ENCODE measurements around the gene MGLL. TPM values are rescaled to one million over a fixed set of nuclear protein-coding genes. Genes with fewer than 3 reads are reported as not detected.
"Not testable (repeated sequence)": the region's sequence is repeated elsewhere in the genome, so short reads cannot be mapped to it uniquely, and the experiment has no call there.

Gene MGLL
- total RNA-seq, 1 donor from 2014 or later, result 135 TPM

DNA sequence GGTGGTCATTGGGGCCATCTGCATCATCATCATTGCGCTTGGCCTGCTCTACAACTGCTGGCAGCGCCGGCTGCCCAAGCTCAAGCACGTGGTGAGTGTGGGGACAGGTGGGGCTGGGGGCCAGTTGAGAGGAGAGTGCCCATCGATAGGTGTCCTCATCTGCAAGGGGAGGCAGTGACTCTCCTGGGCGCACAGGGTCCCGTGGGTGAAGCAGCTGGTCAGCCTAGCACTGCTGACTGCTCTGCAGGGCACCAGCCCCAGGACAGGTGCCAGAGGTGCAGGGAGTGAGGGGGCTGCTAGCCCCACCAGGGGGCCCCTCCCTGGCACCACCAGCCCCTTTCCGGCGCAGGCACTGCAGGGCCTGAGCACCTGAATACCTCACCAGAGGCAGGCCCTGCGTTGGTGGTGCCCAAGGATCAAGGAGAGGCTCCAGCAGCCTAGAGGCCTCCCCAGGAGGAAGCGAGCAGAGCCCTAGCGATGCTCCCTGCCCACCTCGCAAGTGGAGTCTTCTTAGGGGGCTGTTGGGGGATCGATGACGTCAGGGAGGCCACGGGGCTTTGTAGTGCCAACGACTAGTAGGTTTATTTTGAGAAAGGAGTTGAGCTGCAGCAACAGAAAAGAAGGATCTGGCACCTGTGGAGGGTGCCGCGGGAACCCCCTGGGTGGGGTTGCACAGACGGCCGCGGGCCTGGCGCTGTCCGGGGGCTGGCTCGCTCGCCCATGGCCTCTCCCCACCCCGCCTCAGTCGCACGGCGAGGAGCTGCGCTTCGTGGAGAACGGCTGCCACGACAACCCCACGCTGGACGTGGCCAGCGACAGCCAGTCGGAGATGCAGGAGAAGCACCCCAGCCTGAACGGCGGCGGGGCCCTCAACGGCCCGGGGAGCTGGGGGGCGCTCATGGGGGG lies 150.5 kb downstream of the MGLL start:
- ATAC-seq, result peak; percentile 8

- ATAC-seq, result no peak
Observed at GRCh38 chr3:127670761-127671522, 151.4 kb downstream of the MGLL start.

GRCh38 chr3:127670229-127670559 lies 152.1 kb downstream of the MGLL start:
- ATAC-seq, result no peak

- no peak for ATAC-seq
Observed at GRCh38 chr3:127669541-127670228, 152.6 kb downstream of the MGLL start.

DNA sequence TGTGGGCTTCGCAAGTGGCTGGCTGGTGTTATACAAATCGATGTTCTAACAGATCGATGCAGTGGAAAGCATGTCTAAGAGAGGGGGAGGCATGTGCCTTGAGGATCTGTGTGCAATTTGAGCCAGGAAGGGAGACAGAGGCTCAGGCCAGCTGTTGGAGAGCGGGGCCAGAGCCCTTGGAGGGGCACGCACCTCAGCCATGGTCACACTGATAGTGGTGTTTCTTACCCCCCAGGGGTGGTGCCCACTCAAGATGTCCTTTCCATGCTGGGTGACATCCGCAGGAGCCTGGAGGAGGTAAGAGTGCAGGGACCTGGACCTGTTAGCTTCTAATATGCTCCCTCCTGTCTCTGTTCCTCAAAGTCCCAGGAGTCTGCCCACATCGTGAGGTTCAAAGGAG lies 153.4 kb downstream of the MGLL start:
- no peak for ATAC-seq

DNA sequence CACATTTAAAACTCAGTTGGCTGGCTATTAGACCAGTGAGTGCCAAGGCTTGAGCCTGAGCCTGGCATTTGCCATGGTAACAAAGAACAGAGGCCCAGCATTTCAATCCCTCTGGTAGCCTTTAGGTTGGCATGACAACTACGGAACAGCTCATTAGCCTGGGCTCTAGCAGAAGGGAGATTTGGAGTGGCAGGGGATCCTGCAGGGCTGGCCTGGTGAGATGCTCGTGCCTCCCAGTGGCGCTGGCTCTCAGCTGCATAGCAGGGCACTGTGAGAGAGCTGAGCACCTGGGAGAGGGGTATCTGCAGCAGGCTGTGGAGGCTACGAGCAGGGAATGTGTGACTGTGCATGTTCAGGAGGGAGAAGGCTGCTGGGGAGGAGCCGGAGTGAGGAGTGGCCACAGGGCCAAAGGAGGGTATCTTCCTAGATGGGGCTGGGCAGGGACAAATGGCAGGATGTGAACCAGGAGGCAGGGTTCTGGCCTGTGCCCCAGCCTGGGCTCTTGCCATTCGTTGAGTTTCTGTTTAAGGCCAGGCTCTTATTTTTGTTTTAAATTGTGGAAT lies 155.1 kb downstream of the MGLL start:
- ATAC-seq, result no peak

DNA sequence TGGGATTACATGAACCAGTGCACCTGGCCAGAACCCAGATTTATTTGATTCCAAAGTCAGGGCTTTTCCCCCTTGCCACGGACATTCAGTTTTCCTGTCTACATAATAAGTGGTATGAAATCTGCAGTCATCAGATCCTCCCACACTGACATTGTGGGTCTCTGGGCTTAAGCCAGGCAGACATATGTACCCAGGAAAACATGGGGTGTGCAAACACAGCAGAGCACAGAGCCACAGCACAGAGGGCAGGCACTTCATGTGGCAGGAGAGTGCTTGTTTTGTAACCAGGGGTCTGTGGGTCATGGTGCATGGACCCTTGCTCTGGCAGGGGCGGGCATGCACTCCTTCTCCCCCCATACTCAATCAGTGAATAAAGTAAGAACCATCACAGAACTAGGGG lies 155.6 kb downstream of the MGLL start:
- no peak for ATAC-seq

DNA sequence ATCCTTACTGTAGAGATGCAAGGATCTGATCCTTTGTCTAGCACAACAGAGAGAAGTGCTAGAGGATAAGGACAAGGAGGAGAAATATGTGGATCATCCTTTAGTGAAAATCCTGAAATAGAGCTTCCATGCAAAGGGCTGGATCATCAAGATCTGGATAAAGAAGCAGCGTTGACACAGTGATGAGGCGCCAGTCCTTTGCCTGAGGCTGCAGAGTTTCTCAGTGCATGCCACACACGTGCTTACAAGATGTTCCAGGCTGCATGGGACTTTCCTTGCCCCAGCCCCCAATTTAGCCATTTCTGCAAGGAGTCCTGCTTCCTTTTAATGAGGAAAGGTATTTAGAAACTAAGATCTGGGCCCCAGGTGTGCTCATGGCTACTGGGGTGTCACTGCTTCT lies 156.7 kb downstream of the MGLL start:
- ATAC-seq, result no peak

- ATAC-seq, result no peak
Observed at GRCh38 chr3:127665165-127665564, 157.2 kb downstream of the MGLL start.

DNA sequence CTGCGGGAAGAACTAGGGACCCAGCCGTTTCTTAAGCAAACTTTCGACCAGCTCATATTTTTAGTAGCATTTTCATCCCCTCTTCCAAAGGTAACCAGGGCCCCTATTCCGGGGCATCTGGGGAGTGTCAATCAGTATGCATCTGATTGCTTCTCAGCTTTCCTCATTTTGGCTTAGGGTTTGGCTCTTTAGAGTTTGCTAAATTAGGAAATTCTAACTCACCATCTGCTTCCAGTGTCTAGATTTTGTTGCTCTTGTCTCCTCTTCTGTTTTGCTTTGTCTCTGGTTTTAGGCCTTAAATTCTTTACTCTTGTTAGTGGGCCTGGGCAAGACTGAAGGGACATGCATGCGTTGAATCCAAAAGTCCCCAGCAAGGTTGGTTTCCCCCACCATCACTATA lies 159.2 kb downstream of the MGLL start:
- no peak for ATAC-seq

GRCh38 chr3:127662001-127662469 lies 160.3 kb downstream of the MGLL start:
- ATAC-seq, result no peak

GRCh38 chr3:127661600-127661999 lies 160.7 kb downstream of the MGLL start:
- ATAC-seq, result no peak

DNA sequence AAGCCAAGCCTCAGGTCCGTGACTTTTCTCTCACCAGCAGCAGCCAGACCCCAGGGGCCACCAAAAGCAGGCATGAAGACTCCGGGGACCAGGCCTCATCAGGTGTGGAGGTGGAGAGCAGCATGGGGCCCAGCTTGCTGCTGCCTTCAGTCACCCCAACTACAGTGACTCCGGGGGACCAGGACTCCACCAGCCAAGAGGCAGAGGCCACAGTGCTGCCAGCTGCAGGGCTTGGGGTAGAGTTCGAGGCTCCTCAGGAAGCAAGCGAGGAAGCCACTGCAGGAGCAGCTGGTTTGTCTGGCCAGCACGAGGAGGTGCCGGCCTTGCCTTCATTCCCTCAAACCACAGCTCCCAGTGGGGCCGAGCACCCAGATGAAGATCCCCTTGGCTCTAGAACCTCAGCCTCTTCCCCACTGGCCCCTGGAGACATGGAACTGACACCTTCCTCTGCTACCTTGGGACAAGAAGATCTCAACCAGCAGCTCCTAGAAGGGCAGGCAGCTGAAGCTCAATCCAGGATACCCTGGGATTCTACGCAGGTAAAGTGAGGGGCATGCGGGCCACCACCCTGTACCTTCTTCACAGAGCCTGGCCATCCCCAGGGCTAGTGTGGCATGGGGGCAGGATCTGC lies 161.6 kb downstream of the MGLL start:
- no peak for ATAC-seq

GRCh38 chr3:127658234-127658633 lies 164.1 kb downstream of the MGLL start:
- no peak for ATAC-seq

DNA sequence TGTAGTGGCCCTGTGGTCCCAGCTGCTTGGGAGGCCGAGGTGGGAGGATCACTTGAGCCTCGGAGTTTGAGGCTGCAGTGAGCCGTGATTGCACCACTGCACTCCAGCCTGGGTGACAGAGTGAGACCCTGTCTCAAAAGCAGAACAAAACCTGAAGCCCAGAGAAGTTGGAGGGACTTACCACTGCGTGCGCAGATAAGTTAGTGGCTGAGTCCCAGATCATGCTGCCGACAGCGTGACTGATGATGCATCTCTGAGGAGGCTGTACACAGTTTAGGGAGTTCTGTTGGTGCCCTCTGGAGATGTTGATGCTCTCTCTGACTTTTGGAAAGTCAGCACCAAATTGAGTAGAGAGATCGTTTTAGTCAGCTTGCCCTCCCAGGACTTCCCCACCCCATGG lies 165.4 kb downstream of the MGLL start:
- ATAC-seq, result no peak

GRCh38 chr3:127655641-127656040 lies 166.7 kb downstream of the MGLL start:
- ATAC-seq, result no peak

DNA sequence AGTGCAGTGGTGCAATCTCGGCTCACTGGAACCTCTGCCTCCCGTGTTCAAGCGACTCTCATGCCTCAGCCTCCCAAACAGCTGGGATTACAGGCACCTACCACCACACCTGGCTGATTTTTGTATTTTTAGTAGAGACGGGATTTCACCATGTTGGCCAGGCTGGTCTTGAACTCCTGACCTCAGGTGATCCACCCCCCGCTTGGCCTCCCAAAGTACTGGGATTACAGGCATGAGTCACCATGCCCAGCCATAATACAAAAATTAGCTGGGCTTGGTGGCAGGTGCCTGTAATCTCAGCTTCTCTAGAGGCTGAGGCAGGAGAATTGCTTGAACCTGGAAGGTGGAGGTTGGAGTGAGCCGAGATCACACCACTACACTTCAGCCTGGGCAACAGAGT lies 167.3 kb downstream of the MGLL start:
- ATAC-seq, result not testable (repeated sequence)

GRCh38 chr3:127654374-127654773 lies 167.9 kb downstream of the MGLL start:
- no peak for ATAC-seq

DNA sequence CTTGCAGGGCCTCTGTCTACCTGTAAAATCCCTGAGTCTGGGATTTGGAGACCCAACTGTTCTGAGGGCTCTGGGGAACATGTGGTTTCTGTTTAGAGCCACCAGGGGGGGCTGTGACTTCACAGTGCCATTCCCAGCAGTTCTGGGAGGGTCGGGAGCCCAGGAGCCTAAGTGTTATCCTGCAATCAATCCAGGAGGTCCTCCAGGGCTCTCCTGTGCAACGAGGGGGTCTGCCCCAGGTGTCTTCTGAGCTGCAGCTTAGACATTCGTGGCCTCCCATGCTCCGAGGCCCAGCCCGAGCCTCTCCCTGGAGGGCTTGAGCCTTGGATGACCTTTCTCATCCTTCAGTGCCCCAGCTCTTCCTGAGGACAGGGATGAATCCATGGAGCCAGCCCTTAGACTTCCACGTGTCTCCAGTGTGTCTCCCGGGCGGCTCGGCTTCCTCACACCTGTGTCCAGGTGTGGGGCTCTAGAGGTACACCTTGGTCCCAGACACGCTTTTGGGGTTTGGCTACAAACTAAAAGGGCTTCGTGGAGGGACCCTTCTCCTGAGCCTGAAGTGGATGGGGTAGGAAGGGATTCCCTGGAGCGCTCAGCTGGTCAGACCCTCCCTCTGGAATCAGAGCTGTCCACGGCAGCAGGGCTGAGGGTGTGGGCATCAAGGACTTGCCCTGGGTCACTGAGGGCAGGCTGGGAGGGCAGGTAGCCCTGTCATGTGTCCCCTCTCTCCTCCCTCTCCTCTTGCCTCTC lies 169.9 kb downstream of the MGLL start:
- ATAC-seq, result peak; percentile 68

DNA sequence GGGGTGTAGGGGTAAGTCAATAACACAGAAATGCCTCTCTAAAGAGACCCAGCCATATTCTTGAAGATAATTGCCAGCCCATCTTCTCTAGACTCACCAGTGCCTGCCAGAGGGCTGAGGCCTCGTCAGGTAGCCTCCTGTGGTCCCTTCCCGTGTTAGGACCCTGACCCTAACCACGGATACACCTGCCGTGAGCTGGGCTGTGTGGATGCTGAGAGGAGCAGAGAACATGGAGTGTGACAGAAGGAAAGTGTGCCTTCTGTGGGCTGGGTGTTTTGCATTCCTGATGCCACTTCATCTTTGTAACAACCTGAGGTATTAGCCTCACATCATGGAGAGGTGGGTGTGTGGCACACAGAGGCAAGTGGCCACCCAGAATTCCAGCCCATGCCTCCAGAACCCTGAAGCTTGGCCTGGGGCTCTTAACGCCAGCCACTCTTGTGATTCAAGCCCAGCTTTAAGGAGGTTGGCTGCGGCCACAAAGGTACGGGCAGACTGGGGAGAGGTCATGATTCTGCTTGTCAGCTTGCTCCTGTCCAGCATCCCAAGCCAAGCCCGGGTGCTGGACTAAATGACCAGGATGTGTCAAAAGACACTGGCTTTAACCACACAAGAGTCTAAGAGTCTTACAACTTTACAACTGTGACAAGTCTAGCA lies 170.7 kb downstream of the MGLL start:
- ATAC-seq, result no peak

GRCh38 chr3:127650236-127650635 lies 172.1 kb downstream of the MGLL start:
- no peak for ATAC-seq

Measured in esophagus mucosa (tissue), 1 donor.